Hematopoietic multipotent progenitor cell (in vitro differentiated cells): ENCODE data around the gene YDJC. TPM values are rescaled to one million over a fixed set of nuclear protein-coding genes. Genes with fewer than 3 reads are reported as not detected.
A peak's percentile ranks its signal among the peaks of the same experiment; 100 is the strongest.
"Not testable (repeated sequence)": the region's sequence is repeated elsewhere in the genome, so short reads cannot be mapped to it uniquely, and the experiment has no call there.

ENCODE experiments used
- DNase-seq, 3 donors: peaks; one replicate each; pipeline ENCODE4 v3.0.0-alpha.2; 2011 to 2015; ENCODE audit warnings: low read depth in 2 of 3, low spot score in 2 of 3
- total RNA-seq: library from RNA; depleted of rRNA; stranded (reverse); fragments of >200 nt; gene quantifications from one replicate; pipeline ENCODE4 v1.2.3, GENCODE V29; 2012

The YDJC gene
- total RNA-seq, 1 donor, result 53.3 TPM

- DNase-seq, result no peak
These were observed 18.4 kb downstream of the YDJC start for GRCh38 chr22:21611210-21611977.

GRCh38 chr22:21609556-21610157 is 20.2 kb downstream of the YDJC start:
- DNase-seq, result not testable (repeated sequence)

GRCh38 chr22:21606775-21607174 is 23.0 kb downstream of the YDJC start:
- DNase-seq, result no peak

- DNase-seq, result no peak
These were observed 23.8 kb downstream of the YDJC start for GRCh38 chr22:21605887-21606564.

GRCh38 chr22:21603973-21604372 is 25.8 kb downstream of the YDJC start:
- no peak for DNase-seq

GRCh38 chr22:21602579-21602978 is 27.2 kb downstream of the YDJC start:
- DNase-seq, result no peak

GRCh38 chr22:21599053-21599893 is 30.5 kb downstream of the YDJC start:
- DNase-seq, result no peak

GRCh38 chr22:21598302-21598701 is 31.5 kb downstream of the YDJC start:
- no peak for DNase-seq

- DNase-seq, result peak in 1 of 3 donors; percentile 43
These were observed 33.3 kb downstream of the YDJC start for GRCh38 chr22:21596356-21597135.

- no peak for DNase-seq
These were observed 34.9 kb downstream of the YDJC start for GRCh38 chr22:21594865-21595452.

GRCh38 chr22:21593406-21594232 is 36.2 kb downstream of the YDJC start:
- DNase-seq, result no peak

- DNase-seq, result no peak
These were observed 37.4 kb downstream of the YDJC start for GRCh38 chr22:21592422-21592821.

GRCh38 chr22:21591695-21592094 is 38.1 kb downstream of the YDJC start:
- DNase-seq, result no peak

GRCh38 chr22:21590809-21591641 is 38.8 kb downstream of the YDJC start:
- DNase-seq, result no peak

GRCh38 chr22:21589396-21589795 is 40.4 kb downstream of the YDJC start:
- no peak for DNase-seq

- DNase-seq, result peak in 1 of 3 donors; percentile 42
These were observed 41.8 kb downstream of the YDJC start for GRCh38 chr22:21587803-21588611.

GRCh38 chr22:21585389-21585788 is 44.4 kb downstream of the YDJC start:
- no peak for DNase-seq
